ENCODE results near the gene SCO2.

DNA sequence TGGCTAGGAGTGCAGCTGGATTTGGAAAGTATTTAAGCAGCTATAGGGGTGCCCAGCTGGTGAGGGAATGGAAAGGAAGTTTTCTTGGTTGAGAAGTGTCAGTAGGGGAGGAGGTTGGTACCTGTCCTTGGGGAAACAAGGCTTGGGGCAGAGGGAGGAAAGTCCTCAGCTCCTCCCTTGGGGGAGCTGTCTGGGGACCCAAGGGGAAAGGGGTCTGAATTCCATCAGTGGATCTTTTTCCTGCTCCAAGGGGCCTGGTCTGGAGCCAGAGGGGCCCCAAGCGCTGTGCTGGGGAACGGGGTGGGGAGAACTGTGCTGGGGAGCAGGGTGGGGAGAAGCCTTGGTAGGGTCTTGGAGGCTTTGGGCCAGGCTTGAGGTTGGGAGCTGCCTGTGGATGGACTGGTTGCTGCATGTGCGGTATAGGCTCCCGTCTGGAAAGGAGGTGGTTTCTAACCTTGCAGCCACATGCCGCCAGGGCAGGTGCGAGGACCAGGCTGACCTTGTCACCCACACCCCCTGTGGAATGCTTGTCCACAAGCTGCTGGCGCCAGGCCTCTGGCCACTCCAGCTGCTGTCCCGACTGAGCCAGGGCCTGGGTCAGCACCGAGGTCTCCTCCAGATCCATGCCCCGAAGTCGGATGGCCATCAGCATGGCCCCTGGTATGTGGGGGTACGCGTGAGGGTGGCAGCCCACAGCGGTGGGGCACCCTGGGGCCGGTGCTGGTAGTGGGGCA lies 3.5 kb upstream of the SCO2 start:
- TF ChIP-seq, protein P1, sequence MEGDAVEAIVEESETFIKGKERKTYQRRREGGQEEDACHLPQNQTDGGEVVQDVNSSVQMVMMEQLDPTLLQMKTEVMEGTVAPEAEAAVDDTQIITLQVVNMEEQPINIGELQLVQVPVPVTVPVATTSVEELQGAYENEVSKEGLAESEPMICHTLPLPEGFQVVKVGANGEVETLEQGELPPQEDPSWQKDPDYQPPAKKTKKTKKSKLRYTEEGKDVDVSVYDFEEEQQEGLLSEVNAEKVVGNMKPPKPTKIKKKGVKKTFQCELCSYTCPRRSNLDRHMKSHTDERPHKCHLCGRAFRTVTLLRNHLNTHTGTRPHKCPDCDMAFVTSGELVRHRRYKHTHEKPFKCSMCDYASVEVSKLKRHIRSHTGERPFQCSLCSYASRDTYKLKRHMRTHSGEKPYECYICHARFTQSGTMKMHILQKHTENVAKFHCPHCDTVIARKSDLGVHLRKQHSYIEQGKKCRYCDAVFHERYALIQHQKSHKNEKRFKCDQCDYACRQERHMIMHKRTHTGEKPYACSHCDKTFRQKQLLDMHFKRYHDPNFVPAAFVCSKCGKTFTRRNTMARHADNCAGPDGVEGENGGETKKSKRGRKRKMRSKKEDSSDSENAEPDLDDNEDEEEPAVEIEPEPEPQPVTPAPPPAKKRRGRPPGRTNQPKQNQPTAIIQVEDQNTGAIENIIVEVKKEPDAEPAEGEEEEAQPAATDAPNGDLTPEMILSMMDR (conservative IDR thresholded peaks at IDR 0.05; ENCODE audit: low read depth, low read length), result no peak
- TF ChIP-seq BHLHE40 (IDR thresholded peaks at IDR 0.05; ENCODE audit: low read depth, low read length) (no peak), CEBPB (IDR thresholded peaks at IDR 0.05; ENCODE audit: low read depth, low read length) (no peak)
- TF ChIP-seq, protein P2, sequence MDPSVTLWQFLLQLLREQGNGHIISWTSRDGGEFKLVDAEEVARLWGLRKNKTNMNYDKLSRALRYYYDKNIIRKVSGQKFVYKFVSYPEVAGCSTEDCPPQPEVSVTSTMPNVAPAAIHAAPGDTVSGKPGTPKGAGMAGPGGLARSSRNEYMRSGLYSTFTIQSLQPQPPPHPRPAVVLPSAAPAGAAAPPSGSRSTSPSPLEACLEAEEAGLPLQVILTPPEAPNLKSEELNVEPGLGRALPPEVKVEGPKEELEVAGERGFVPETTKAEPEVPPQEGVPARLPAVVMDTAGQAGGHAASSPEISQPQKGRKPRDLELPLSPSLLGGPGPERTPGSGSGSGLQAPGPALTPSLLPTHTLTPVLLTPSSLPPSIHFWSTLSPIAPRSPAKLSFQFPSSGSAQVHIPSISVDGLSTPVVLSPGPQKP (IDR thresholded peaks at IDR 0.05; ENCODE audit: borderline replicate concordance, low read depth, low read length), result no peak
